Osteoblast (primary cell): ENCODE data around the gene ADCK2. TPM values are rescaled to one million over a fixed set of nuclear protein-coding genes. Genes with fewer than 3 reads are reported as not detected.
"Not testable (repeated sequence)": the region's sequence is repeated elsewhere in the genome, so short reads cannot be mapped to it uniquely, and the experiment has no call there.

Source experiments
- DNase-seq: peaks from one replicate; pipeline ENCODE4 v3.0.0; 2011; ENCODE audit warnings: low spot score, mixed read lengths; ENCODE audit not compliant: insufficient read length; ENCODE audit errors: missing footprints
- H2AFZ ChIP-seq: 2 replicates; pipeline ENCODE4 v1.6.0; 2011; ENCODE audit warnings: mild to moderate bottlenecking, low read length
- H3K27ac ChIP-seq: 2 replicates; pipeline ENCODE4 v1.5.1; 2011; ENCODE audit warnings: mild to moderate bottlenecking, low read depth, low read length, moderate library complexity
- H3K27me3 ChIP-seq: 2 replicates; pipeline ENCODE4 v1.6.0; 2012; ENCODE audit warnings: mild to moderate bottlenecking, control low read depth, inconsistent platforms, low read length, moderate library complexity; ENCODE audit not compliant: insufficient read depth
- H3K36me3 ChIP-seq: 2 replicates; pipeline ENCODE4 v1.5.1; 2011; ENCODE audit warnings: mild to moderate bottlenecking, low read length, control low read depth, moderate library complexity; ENCODE audit not compliant: insufficient read depth
- H3K4me1 ChIP-seq: 2 replicates; pipeline ENCODE4 v1.5.1; 2011; ENCODE audit warnings: mild to moderate bottlenecking, low read length, control low read depth, moderate library complexity; ENCODE audit not compliant: insufficient read depth
- H3K4me2 ChIP-seq: 2 replicates; pipeline ENCODE4 v1.6.0; 2011; ENCODE audit warnings: mild to moderate bottlenecking, low read length; ENCODE audit not compliant: insufficient read depth
- H3K4me3 ChIP-seq: fragments of 200-600 bp; sonication (generic); 3 replicates; pipeline ENCODE4 v1.5.1; 2012; ENCODE audit warnings: mild to moderate bottlenecking, low read length, inconsistent platforms; ENCODE audit not compliant: insufficient read depth
- H3K79me2 ChIP-seq: 2 replicates; pipeline ENCODE4 v1.6.0; 2012; ENCODE audit warnings: mild to moderate bottlenecking, low read length, control low read depth, inconsistent platforms; ENCODE audit not compliant: insufficient read depth
- H3K9me3 ChIP-seq: 2 replicates; pipeline ENCODE4 v1.5.1; 2011; ENCODE audit warnings: low read depth, low read length, control low read depth
- H4K20me1 ChIP-seq: 2 replicates; pipeline ENCODE4 v1.6.0; 2012; ENCODE audit warnings: mild to moderate bottlenecking, low read length, control low read depth; ENCODE audit not compliant: insufficient read depth
- CTCF ChIP-seq: IDR thresholded peaks from 2 replicates; pipeline ENCODE4 v1.5.1; 2011; ENCODE audit warnings: mild to moderate bottlenecking, low read depth, low read length, moderate library complexity; ENCODE audit errors: extremely low read depth
- total RNA-seq: library from RNA; depleted of rRNA; stranded (reverse); fragments of >200 nt; gene quantifications from 2 replicates; pipeline ENCODE4 v1.2.3, GENCODE V29; 2012

The ADCK2 gene
- total RNA-seq, 1 donor, result 28.6 TPM

GRCh38 chr7:140674356-140674800, 1.6 kb downstream of the ADCK2 start:
- H3K27me3 ChIP-seq, result no peaks in the 10 kb centered on the region
- H3K36me3 ChIP-seq, result no peaks in the 10 kb centered on the region
- DNase-seq, result no peak
- H3K4me3 ChIP-seq, result peak overlapping the region; percentile 77
- peaks cover 8% of the 10 kb centered on the region for H3K4me1 ChIP-seq
- no peaks in the 10 kb centered on the region for H3K79me2 ChIP-seq
- H3K9me3 ChIP-seq, result no peaks in the 10 kb centered on the region
- no peak overlapping the region for H2AFZ ChIP-seq
- H3K4me2 ChIP-seq, result no peak overlapping the region
- TF ChIP-seq CTCF, result no peak
- peaks cover 4% of the 10 kb centered on the region for H4K20me1 ChIP-seq
- no peak overlapping the region for H3K27ac ChIP-seq

GRCh38 chr7:140674899-140675701, 2.4 kb downstream of the ADCK2 start:
- Histone ChIP-seq H3K4me1 (peaks cover 8% of the 10 kb centered on the region), H3K27me3 (no peaks in the 10 kb centered on the region), H3K79me2 (no peaks in the 10 kb centered on the region), H3K9me3 (no peaks in the 10 kb centered on the region), H3K4me3 (peak overlapping the region; percentile 39), H3K36me3 (no peaks in the 10 kb centered on the region), H3K27ac (no peak overlapping the region), H2AFZ (peak overlapping the region; percentile 56), H3K4me2 (peak overlapping the region; percentile 3), H4K20me1 (peaks cover 4% of the 10 kb centered on the region)
- DNase-seq, result peak; percentile 96
- peak; percentile 59 for TF ChIP-seq CTCF

GRCh38 chr7:140675726-140676125, 3.0 kb downstream of the ADCK2 start:
- Histone ChIP-seq H3K4me3 (no peak overlapping the region), H3K4me1 (peaks cover 8% of the 10 kb centered on the region), H3K9me3 (no peaks in the 10 kb centered on the region), H2AFZ (no peak overlapping the region), H3K79me2 (no peaks in the 10 kb centered on the region), H3K4me2 (peak overlapping the region; percentile 3), H3K27ac (no peak overlapping the region), H3K36me3 (peaks cover 2% of the 10 kb centered on the region), H3K27me3 (no peaks in the 10 kb centered on the region), H4K20me1 (peaks cover 4% of the 10 kb centered on the region)
- no peak for TF ChIP-seq CTCF
- DNase-seq, result no peak

GRCh38 chr7:140676306-140676705, 3.6 kb downstream of the ADCK2 start:
- no peak overlapping the region for H3K4me3 ChIP-seq
- TF ChIP-seq CTCF, result no peak
- H3K9me3 ChIP-seq, result no peaks in the 10 kb centered on the region
- no peaks in the 10 kb centered on the region for H3K79me2 ChIP-seq
- H2AFZ ChIP-seq, result no peak overlapping the region
- H3K36me3 ChIP-seq, result peaks cover 4% of the 10 kb centered on the region
- no peak overlapping the region for H3K4me2 ChIP-seq
- no peak for DNase-seq
- H3K27me3 ChIP-seq, result no peaks in the 10 kb centered on the region
- H4K20me1 ChIP-seq, result peaks cover 4% of the 10 kb centered on the region
- no peak overlapping the region for H3K27ac ChIP-seq
- H3K4me1 ChIP-seq, result peaks cover 8% of the 10 kb centered on the region

GRCh38 chr7:140676956-140677355, 4.2 kb downstream of the ADCK2 start:
- not testable (repeated sequence) for H3K27me3 ChIP-seq, H3K4me2 ChIP-seq, H3K4me3 ChIP-seq, H4K20me1 ChIP-seq, H3K4me1 ChIP-seq, H3K9me3 ChIP-seq, H3K79me2 ChIP-seq, DNase-seq, H3K36me3 ChIP-seq, H3K27ac ChIP-seq, H2AFZ ChIP-seq
